SJSA1 (cell line): ENCODE results near the gene FGF14. TPM values are rescaled to one million over a fixed set of nuclear protein-coding genes. Genes with fewer than 3 reads are reported as not detected.

Source experiments
- DNase-seq, 2 experiments: peaks; one replicate each; pipeline ENCODE4 v3.0.0-alpha.2; 2015 to 2020; ENCODE audit warnings: low spot score in 2 of 2, low read depth in 1 of 2
- H3K27ac ChIP-seq: fragments of 250-450 bp; sonication (Bioruptor Pico); 2 replicates; pipeline ENCODE4 v1.5.1; 2020; ENCODE audit warnings: mild to moderate bottlenecking, moderate library complexity
- H3K27me3 ChIP-seq: fragments of 250-450 bp; sonication (Bioruptor Pico); replicated peaks from 2 replicates; pipeline ENCODE4 v1.5.1; 2020; ENCODE audit warnings: mild to moderate bottlenecking, moderate library complexity
- H3K36me3 ChIP-seq: fragments of 250-450 bp; sonication (Bioruptor Pico); 2 replicates; pipeline ENCODE4 v1.5.1; 2020; ENCODE audit warnings: mild to moderate bottlenecking
- H3K4me1 ChIP-seq: fragments of 250-450 bp; sonication (Bioruptor Pico); replicated peaks from 2 replicates; pipeline ENCODE4 v1.6.1; 2021; ENCODE audit warnings: mild to moderate bottlenecking
- H3K4me3 ChIP-seq: fragments of 250-450 bp; sonication (Bioruptor Pico); 2 replicates; pipeline ENCODE4 v1.5.1; 2020; ENCODE audit warnings: mild to moderate bottlenecking
- H3K9me3 ChIP-seq: fragments of 250-450 bp; sonication (Bioruptor Pico); replicated peaks from 2 replicates; pipeline ENCODE4 v1.5.1; 2020; ENCODE audit warnings: mild to moderate bottlenecking
- total RNA-seq: library from RNA; depleted of rRNA; stranded (reverse); fragments of >200 nt; shearing (Covaris generic); gene quantifications from 2 replicates; pipeline ENCODE4 v1.2.3, GENCODE V29; 2014; rRNA removed

Gene FGF14
- not detected in 2 replicates for total RNA-seq

DNA sequence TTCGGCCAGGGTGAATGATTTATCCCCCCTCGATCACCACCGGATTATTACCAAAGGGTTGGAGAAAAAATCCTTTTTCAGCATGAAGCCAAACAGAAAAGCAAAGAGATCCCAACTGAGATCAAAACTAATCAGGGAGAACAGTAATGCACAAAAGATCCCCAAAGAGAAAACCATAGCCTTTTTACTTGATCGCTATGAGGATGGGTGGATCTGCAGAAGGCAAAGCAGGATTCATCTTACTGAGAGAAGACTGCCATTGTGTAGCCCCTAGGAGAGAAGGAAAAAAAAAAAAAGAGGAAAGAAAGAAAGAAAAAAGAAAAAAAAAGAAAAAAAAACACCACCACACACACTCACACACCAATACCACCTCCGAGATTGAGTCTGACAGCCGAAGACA lies at the start of gene FGF14:
Gene FGF14, minus strand, starts transcription at position 283 of the 400 bp plus-strand sequence.
- H3K4me3 ChIP-seq: no peak within 1 kb of the TSS
- H3K36me3 ChIP-seq: no peaks in the 10 kb centered on the region
- no peaks in the 10 kb centered on the region for H3K9me3 ChIP-seq
- DNase-seq: no peak
- H3K4me1 ChIP-seq: no peaks in the 10 kb centered on the region
- H3K27ac ChIP-seq: no peak within 1 kb of the TSS
- H3K27me3 ChIP-seq: peaks cover 44% of the 10 kb centered on the region

DNA sequence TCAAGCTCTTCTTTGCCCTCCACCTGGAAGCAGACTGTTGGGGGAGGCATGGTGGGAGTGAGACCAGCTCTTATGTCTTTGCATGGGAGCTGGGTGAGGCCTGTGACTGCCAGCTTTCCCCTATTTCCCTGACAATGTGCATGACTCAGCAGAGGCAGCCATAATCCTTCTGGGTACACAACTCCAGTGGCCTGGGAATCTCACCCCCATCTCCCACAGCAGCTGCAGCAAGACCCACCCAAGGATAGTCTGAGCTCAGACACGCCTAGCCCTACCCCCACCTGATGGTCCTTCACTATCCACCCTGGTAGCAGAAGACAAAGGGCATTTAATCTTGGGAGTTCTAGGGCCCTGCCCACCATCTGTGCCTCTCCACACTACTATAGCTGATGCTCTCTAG lies 41.4 kb upstream of the FGF14 start:
- no peak overlapping the region for H3K27ac ChIP-seq
- no peaks in the 10 kb centered on the region for H3K9me3 ChIP-seq
- no peaks in the 10 kb centered on the region for H3K4me1 ChIP-seq
- 0 out of 2 replicates have a peak, but pooled peaks cover 2% of the 10 kb centered on the region for H3K27me3 ChIP-seq
- H3K36me3 ChIP-seq: no peaks in the 10 kb centered on the region
- DNase-seq: no peak
- H3K4me3 ChIP-seq: no peak overlapping the region

DNA sequence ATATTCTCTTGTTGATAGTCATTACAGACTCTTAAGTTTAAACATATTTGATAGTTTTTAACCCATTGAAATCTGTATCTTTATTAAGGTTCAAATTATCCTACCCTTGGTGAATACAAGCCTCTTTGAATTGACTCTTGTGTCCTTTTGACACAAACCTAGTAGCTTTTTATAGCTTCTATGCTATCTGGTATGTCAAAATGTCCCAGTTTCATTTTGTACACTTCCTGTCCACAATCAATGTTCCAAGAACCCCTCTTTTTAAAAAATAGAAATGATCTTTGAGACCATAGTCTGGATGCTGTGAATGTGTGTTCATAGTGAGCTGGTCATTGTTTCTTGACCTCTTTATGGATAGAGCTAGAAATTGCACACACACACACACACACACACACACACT lies 39.2 kb upstream of the FGF14 start:
- DNase-seq: no peak
- H3K36me3 ChIP-seq: no peaks in the 10 kb centered on the region
- no peak overlapping the region for H3K27ac ChIP-seq
- 0 out of 2 replicates have a peak, but pooled peaks cover 2% of the 10 kb centered on the region for H3K27me3 ChIP-seq
- H3K9me3 ChIP-seq: no peaks in the 10 kb centered on the region
- H3K4me1 ChIP-seq: no peaks in the 10 kb centered on the region
- H3K4me3 ChIP-seq: no peak overlapping the region

DNA sequence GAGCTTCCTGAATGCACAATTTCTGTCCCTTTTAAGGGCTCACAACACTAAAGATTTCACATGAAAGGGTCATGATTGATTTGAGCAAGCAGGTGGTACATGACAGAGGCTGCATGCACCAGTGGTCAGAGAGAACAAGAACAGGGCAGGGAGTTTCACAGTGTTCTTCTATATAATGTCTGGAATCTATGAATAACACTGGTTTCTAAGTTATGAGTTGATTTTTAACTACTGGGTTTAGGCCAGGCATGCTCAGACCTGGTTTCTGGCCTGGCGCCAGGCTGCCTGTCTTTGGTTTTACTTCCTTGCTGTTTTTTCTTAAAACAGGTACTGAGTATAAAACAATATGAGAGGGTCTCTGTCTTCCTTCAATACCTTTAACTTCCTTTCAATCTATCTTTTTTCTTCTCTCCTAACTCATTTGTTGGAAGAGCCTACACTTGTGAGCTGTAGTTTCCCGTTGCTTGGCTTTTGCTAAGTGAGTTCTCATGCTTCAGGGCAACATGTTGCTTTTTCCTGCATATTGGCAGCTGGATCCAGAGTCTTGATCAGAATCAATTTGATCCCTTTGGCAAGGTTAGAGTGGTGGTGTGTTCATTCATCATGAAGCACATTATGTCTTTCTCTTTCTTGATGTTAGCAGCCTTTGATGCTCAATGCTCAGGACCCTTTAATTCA lies 38.5 kb upstream of the FGF14 start:
- no peak for DNase-seq
- Histone ChIP-seq H3K9me3 (no peaks in the 10 kb centered on the region), H3K27me3 (0 out of 2 replicates have a peak, but pooled peaks cover 2% of the 10 kb centered on the region), H3K4me3 (no peak overlapping the region), H3K4me1 (no peaks in the 10 kb centered on the region), H3K27ac (no peak overlapping the region), H3K36me3 (no peaks in the 10 kb centered on the region)

DNA sequence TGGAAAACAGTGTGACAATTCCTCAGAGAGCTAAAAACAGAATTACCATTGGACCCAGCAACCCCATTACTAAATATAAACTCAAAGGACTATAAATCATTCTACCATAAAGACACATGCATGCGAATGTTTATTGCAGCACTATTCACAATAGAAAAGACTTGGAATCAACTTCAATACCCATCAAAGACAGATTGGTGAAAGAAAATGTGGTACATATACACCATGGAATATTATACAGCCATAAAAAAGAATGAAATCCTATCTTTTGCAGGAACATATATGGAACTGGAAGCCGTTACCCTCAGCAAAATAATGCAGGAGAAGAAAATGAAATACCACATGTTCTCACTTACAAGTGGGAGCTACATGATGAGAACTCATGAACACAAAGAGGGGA lies 20.8 kb upstream of the FGF14 start:
- no peak for DNase-seq
- Histone ChIP-seq H3K27ac (no peak overlapping the region), H3K27me3 (no peaks in the 10 kb centered on the region), H3K4me3 (no peak overlapping the region), H3K36me3 (no peaks in the 10 kb centered on the region), H3K9me3 (no peaks in the 10 kb centered on the region), H3K4me1 (no peaks in the 10 kb centered on the region)

DNA sequence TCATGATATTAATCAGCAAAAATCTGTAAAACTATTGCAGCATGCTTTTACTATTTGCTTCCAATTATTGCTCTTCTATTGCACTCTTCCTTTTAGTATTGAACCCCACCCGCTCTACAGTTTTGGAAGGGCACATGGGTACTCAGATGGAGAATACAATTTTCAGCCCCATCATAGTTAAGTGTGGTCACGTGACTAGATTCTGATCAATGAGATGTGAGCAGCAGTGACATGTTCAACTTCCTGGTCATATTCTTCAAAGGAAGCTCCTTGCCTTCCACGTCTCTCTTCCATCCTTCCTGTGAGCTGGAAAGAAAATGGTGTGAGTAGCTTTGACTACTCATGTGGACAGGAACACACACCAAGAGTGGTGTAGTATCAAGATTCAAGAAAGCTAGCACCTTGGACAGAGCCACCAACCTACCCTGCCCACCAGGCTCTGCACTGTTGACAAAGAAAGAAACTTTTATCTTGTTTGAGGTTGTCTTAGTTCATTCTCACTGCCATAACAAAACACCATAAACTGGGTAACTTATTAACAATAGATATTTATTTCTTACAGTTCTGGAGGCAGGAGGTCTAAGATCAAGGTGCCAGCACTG lies 3.8 kb upstream of the FGF14 start:
- H3K27ac ChIP-seq: no peak overlapping the region
- H3K9me3 ChIP-seq: no peaks in the 10 kb centered on the region
- no peak for DNase-seq

DNA sequence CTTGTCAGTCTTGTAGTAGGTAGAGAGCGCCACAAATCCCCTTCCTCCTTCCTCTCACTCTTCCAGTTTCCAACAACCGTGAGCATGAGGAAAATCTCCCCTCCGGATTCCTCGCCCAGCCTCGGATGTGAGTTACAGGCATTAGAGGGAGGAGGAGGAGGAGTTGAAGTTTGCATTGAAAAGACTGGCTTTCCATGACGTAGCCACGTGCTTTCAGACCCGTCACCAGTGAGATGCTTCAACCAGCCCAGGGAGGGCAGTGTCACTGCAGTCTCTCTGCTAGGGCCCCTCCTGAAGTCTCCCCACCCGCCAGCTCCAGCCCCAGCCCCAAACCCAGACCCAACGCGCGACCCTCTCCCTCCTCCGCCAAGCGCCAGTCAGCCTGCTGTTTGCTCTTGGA lies 442 bp upstream of the FGF14 start:
- H3K4me3 ChIP-seq: no peak overlapping the region
- H3K4me1 ChIP-seq: no peaks in the 10 kb centered on the region
- no peaks in the 10 kb centered on the region for H3K36me3 ChIP-seq
- no peak for DNase-seq
- no peaks in the 10 kb centered on the region for H3K9me3 ChIP-seq
- peaks cover 43% of the 10 kb centered on the region for H3K27me3 ChIP-seq
- no peak overlapping the region for H3K27ac ChIP-seq

More for the DNA sequence above, 3.8 kb upstream of the FGF14 start:
- H3K36me3 ChIP-seq: no peaks in the 10 kb centered on the region
- no peaks in the 10 kb centered on the region for H3K4me1 ChIP-seq
- H3K27me3 ChIP-seq: peaks cover 19% of the 10 kb centered on the region
- no peak overlapping the region for H3K4me3 ChIP-seq

DNA sequence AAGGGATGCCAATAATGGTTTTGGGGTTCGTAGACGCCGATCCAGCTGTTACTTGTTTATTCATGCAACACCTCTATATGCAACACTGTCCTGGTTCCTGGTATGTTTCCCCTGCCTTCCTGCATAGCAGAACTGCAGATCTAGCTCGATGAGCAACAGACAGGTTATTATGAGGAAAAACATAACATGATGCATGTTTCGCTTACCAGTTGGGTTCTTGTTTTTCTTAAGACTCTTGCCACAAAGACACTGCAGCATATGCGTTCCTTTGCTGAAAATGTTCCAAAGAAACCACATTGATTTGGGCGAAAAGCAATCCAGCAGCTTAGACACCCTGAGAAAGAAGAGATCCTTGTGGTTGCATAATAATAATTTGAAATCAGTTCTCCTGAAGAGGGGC lies 583 bp downstream of the FGF14 start:
- H3K9me3 ChIP-seq: no peaks in the 10 kb centered on the region
- H3K4me1 ChIP-seq: no peaks in the 10 kb centered on the region
- no peak overlapping the region for H3K4me3 ChIP-seq
- DNase-seq: no peak
- no peak overlapping the region for H3K27ac ChIP-seq
- H3K36me3 ChIP-seq: no peaks in the 10 kb centered on the region
- peaks cover 44% of the 10 kb centered on the region for H3K27me3 ChIP-seq

DNA sequence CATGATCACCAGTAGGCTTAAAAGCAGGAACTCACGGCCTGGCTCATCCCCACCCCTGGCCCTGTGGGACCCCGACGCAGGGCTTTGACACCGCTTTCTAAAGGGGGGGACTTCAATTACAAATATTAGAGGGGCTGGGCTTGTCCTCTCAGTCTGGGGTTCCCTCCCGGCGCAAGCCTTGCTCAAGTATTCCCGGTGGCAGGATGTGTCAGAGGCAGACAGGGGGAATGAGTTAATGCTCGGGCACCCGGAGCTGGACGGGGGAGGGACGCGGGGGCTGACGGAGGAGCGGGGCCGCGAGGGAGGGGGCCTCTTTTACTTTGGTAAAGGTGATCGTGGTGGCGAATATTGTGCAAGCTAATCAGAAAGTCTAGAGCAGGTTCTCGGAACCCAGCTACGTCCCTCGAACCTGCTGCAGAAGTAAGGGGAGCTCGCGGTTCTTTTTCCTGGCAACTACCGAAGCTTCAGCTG lies 1.1 kb downstream of the FGF14 start:
- no peaks in the 10 kb centered on the region for H3K4me1 ChIP-seq
- H3K4me3 ChIP-seq: no peak overlapping the region
- peaks cover 45% of the 10 kb centered on the region for H3K27me3 ChIP-seq
- no peaks in the 10 kb centered on the region for H3K36me3 ChIP-seq
- H3K9me3 ChIP-seq: no peaks in the 10 kb centered on the region
- DNase-seq: no peak
- H3K27ac ChIP-seq: no peak overlapping the region

DNA sequence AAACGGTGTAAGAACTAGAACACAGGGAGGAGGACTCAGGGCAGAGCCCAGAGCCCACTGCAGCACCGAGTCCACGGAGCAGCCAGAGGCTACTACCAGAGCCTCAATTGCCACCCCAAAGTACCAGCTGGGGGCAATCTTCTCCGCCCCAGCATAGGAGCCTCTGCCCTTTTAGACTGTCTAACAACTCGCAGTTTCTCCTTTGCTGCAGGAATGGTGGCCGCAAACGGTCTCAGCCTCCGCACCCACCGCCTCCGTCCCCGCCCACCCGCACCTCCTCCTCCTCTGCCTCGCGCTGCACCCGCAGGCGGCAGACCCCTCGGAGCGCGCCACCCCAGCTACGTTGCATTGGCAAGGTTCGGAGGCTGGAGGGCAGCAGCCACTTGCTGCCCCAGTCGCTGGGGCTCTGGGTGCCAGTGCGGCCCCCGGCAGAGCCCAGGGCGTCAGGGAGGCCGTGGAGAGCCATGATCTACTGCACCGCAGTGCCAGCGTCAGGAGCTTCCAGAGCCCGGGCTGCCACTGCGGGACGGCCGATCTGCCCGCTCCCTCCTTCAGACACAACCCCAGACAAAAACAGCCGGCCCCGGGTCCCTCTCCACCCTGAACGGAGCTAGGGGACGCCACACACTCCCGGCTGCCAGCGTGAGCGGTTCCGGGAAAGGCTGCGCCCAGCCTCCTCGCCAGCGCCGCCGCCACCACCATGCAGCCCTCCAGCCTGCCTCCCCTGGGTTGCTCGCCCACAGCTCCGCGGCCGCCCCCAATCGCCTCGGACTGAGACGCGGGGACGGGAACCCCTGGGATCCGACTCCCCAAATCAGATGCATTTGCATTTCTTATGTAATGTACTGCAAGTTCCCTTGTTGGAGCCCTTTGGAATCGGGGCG lies 1.8 kb downstream of the FGF14 start:
- no peaks in the 10 kb centered on the region for H3K4me1 ChIP-seq
- H3K4me3 ChIP-seq: no peak overlapping the region
- no peak overlapping the region for H3K27ac ChIP-seq
- DNase-seq: no peak
- no peaks in the 10 kb centered on the region for H3K9me3 ChIP-seq
- H3K27me3 ChIP-seq: peaks cover 50% of the 10 kb centered on the region
- no peaks in the 10 kb centered on the region for H3K36me3 ChIP-seq

DNA sequence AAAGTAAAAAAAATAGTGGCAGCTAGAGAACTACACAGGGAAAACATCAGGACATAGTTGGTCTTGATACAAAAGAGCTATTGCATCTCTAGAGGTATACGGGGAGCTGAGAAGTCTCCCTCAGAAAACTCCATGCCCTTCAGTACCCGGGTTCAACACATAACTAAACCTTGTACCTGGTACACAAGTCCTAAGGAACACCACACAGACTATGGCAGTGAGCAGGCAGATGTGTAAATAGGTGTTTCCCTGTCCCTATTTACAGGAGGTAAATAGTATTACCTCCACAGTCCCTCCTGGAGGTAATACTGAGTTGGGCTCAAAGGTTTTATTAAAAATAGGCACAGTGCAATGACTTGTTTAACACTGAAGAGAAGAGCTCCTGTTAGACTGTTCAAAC lies 5.9 kb downstream of the FGF14 start:
- H3K4me1 ChIP-seq: peaks cover 3% of the 10 kb centered on the region; the same call in 1 of the 2 replicates
- 0 out of 2 replicates have a peak, but pooled peaks cover 3% of the 10 kb centered on the region for H3K9me3 ChIP-seq
- H3K36me3 ChIP-seq: no peaks in the 10 kb centered on the region
- H3K27me3 ChIP-seq: peaks cover 58% of the 10 kb centered on the region
- H3K27ac ChIP-seq: no peak overlapping the region
- H3K4me3 ChIP-seq: no peak overlapping the region
- DNase-seq: no peak

DNA sequence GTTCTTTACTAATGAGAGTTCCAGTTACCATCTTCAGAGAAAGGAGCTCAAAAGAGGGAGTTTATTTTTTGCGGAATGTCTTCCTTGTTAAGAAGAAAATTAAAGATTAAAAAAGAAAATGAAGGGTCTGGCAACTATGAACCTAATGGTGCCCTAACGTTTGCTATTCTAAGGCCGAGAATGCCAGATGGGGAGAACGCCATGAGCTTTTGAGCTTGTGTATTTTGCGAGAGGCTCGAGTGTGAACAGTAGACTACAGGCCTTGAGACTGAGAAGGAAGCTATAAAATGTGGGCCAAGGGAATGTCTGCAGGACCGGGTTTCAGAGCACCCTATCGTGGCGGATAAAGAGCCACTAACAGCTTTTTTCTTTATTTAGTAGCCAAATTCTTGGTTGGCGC lies 6.7 kb downstream of the FGF14 start:
- Histone ChIP-seq H3K4me3 (no peak overlapping the region), H3K27me3 (peaks cover 52% of the 10 kb centered on the region), H3K27ac (no peak overlapping the region)

DNA sequence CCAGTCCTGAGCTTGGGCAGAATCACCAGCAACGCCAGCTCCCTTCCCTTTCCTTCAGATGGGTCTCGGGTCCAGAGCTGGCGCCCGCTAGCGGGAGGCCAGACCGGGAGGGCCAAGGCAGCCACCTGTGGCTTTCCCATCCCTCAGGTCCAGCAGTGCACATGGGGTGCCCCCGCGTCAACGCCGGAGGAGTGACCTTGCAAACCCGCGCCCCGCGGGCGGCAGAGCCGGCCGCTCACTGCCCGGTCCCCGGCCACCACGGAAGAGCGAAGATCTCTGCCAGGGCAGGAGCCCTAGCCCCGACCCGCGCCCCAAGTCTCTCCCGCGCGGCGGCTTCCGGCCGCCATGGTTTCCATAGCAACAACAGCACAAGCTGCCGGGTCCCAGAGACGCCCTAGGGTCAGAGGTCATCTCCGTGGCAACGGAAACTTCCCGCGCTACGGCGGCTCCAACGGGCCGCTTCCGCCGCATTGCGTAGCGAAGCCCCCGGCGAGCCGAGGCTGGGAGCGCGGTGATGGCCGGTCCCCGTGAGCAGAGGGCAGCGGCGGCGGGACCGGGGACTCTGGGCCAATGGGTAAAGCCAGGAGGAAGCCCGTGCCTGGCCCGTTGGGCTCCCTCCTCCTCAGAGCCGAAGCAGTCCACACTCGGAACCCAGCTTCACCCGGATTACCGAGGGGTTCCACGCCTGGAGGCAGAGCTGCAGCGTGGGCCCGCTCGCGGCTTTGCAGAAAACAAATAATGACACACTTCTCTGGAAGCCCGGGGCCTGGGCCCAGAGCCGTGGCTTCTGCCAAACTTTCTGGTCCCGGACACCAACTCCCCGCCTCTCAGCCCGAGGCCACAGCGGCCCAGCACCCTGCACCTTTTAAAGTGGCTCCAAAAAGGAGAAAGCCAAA lies 7.4 kb downstream of the FGF14 start:
- Histone ChIP-seq H3K4me3 (peak overlapping the region; percentile 32), H3K27me3 (peaks cover 44% of the 10 kb centered on the region), H3K27ac (no peak overlapping the region), H3K36me3 (no peaks in the 10 kb centered on the region), H3K4me1 (peaks cover 3% of the 10 kb centered on the region; the same call in 1 of the 2 replicates), H3K9me3 (0 out of 2 replicates have a peak, but pooled peaks cover 3% of the 10 kb centered on the region)
- DNase-seq: peak in 1 of 2 experiments; percentile 4

More for the DNA sequence above, 6.7 kb downstream of the FGF14 start:
- H3K9me3 ChIP-seq: 0 out of 2 replicates have a peak, but pooled peaks cover 3% of the 10 kb centered on the region
- peaks cover 3% of the 10 kb centered on the region; the same call in 1 of the 2 replicates for H3K4me1 ChIP-seq
- no peaks in the 10 kb centered on the region for H3K36me3 ChIP-seq
- DNase-seq: no peak
